OCI-LY7 (cell line): ENCODE results near the gene ANKRD11.

Source experiments
- CTCF ChIP-seq: fragments of 200-600 bp; sonication (generic); conservative IDR thresholded peaks from 2 replicates; pipeline ENCODE4 v1.5.1; 2014; ENCODE audit warnings: mild to moderate bottlenecking, antibody characterized with exemption, low read length, moderate library complexity, mixed read lengths
- EZH2phosphoT487 ChIP-seq: fragments of 200-600 bp; sonication (generic); IDR thresholded peaks from 2 replicates; pipeline ENCODE4 v1.6.1; 2018; ENCODE audit warnings: low read depth, borderline replicate concordance, mild to moderate bottlenecking, mixed run types, antibody characterized with exemption, low read length, moderate library complexity, mixed read lengths

GRCh38 chr16:89289428-89290395, 200.6 kb downstream of the ANKRD11 start:
- TF ChIP-seq CTCF: peak; percentile 91
- TF ChIP-seq EZH2phosphoT487: no peak
